CD4-positive, alpha-beta memory T cell (primary cell): ENCODE data around the gene PCDH11X. TPM values are rescaled to one million over a fixed set of nuclear protein-coding genes. Genes with fewer than 3 reads are reported as not detected.
"Not testable (repeated sequence)": the region's sequence is repeated elsewhere in the genome, so short reads cannot be mapped to it uniquely, and the experiment has no call there.

Experiments used
- CTCF ChIA-PET: fragments of 350-600 bp; sonication (Branson Sonifier 250); formaldehyde crosslinking; loops from one replicate; lab custom pipeline; 2021; ENCODE audit warnings: inconsistent platforms; ENCODE audit not compliant: partially characterized antibody; lab: Charles Lee
- POLR2A ChIA-PET: fragments of 350-600 bp; sonication (Branson Sonifier 250); formaldehyde crosslinking; loops from one replicate; lab custom pipeline; 2021; ENCODE audit not compliant: partially characterized antibody; lab: Charles Lee
- DNase-seq, 5 donors: peaks; one replicate each; pipeline versions ENCODE4 v3.0.0 to v3.0.0-alpha.2; 2020 to 2022; ENCODE audit warnings: mixed read lengths in 1 of 5
- H3K27ac ChIP-seq: one replicate; pipeline ENCODE4 v1.7.0; 2013; ENCODE audit warnings: low read depth, low read length
- H3K27me3 ChIP-seq: 2 replicates; pipeline ENCODE4 v1.7.0; 2013; ENCODE audit warnings: mild to moderate bottlenecking, low read length, moderate library complexity; ENCODE audit not compliant: insufficient read depth
- H3K36me3 ChIP-seq: 2 replicates; pipeline ENCODE4 v1.7.0; 2013; ENCODE audit warnings: mild to moderate bottlenecking, low read length, moderate library complexity; ENCODE audit not compliant: insufficient read depth
- H3K4me1 ChIP-seq: 2 replicates; pipeline ENCODE4 v1.7.0; 2013; ENCODE audit warnings: mild to moderate bottlenecking, low read length, moderate library complexity; ENCODE audit not compliant: insufficient read depth
- H3K4me3 ChIP-seq, 2 donors: one replicate each; pipeline ENCODE4 v1.7.0; 2013; ENCODE audit warnings: low read length in 2 of 2, mild to moderate bottlenecking in 1 of 2
- H3K9me3 ChIP-seq, 2 donors: one replicate each; pipeline ENCODE4 v1.7.0; 2013; ENCODE audit warnings: low read length in 2 of 2, control low read depth in 1 of 2; ENCODE audit not compliant: control insufficient read depth in 1 of 2
- H3K27ac Mint-ChIP-seq, 7 donors: one replicate each; pipeline ENCODE4 v1.8.0; 2020 to 2021; ENCODE audit warnings: mixed read lengths in 7 of 7, mild to moderate bottlenecking in 6 of 7, inconsistent platforms in 3 of 7, moderate library complexity in 3 of 7
- H3K27me3 Mint-ChIP-seq, 2 donors: one replicate each; pipeline ENCODE4 v1.8.0; 2020 to 2021; ENCODE audit warnings: mixed read lengths in 2 of 2
- H3K36me3 Mint-ChIP-seq, 2 donors: one replicate each; pipeline ENCODE4 v1.8.0; 2020 to 2021; ENCODE audit warnings: mixed read lengths in 2 of 2, inconsistent platforms in 1 of 2, mild to moderate bottlenecking in 1 of 2
- H3K4me1 Mint-ChIP-seq, 4 donors: one replicate each; pipeline ENCODE4 v1.8.0; 2020 to 2021; ENCODE audit warnings: mixed read lengths in 4 of 4, mild to moderate bottlenecking in 1 of 4
- H3K4me3 Mint-ChIP-seq, 8 donors: one replicate each; pipeline ENCODE4 v1.8.0; 2020 to 2021; ENCODE audit warnings: mixed read lengths in 8 of 8, mild to moderate bottlenecking in 7 of 8, moderate library complexity in 6 of 8, inconsistent platforms in 3 of 8
- H3K9me3 Mint-ChIP-seq, 8 donors: one replicate each; pipeline ENCODE4 v1.8.0; 2020 to 2021; ENCODE audit warnings: mixed read lengths in 8 of 8, mild to moderate bottlenecking in 5 of 8, inconsistent platforms in 3 of 8, moderate library complexity in 1 of 8
- intact Hi-C: fragments of 100-400 bp; cut with micrococcal nuclease; formaldehyde crosslinking; loops from one replicate; pipeline ENCODE4 v1.15.1; 2023
- polyA plus RNA-seq, 2 donors: library from polyadenylated mRNA; unstranded; fragments of 300-500 nt; fragmentation: Illumina TruSeq; gene quantifications; one replicate each; pipeline ENCODE4 v1.2.3, GENCODE V29; 2021
- total RNA-seq, 2 experiments: library from RNA; stranded (reverse); gene quantifications; one replicate each; pipeline ENCODE4 v1.2.3, GENCODE V29; 2021

The PCDH11X gene, protein sequence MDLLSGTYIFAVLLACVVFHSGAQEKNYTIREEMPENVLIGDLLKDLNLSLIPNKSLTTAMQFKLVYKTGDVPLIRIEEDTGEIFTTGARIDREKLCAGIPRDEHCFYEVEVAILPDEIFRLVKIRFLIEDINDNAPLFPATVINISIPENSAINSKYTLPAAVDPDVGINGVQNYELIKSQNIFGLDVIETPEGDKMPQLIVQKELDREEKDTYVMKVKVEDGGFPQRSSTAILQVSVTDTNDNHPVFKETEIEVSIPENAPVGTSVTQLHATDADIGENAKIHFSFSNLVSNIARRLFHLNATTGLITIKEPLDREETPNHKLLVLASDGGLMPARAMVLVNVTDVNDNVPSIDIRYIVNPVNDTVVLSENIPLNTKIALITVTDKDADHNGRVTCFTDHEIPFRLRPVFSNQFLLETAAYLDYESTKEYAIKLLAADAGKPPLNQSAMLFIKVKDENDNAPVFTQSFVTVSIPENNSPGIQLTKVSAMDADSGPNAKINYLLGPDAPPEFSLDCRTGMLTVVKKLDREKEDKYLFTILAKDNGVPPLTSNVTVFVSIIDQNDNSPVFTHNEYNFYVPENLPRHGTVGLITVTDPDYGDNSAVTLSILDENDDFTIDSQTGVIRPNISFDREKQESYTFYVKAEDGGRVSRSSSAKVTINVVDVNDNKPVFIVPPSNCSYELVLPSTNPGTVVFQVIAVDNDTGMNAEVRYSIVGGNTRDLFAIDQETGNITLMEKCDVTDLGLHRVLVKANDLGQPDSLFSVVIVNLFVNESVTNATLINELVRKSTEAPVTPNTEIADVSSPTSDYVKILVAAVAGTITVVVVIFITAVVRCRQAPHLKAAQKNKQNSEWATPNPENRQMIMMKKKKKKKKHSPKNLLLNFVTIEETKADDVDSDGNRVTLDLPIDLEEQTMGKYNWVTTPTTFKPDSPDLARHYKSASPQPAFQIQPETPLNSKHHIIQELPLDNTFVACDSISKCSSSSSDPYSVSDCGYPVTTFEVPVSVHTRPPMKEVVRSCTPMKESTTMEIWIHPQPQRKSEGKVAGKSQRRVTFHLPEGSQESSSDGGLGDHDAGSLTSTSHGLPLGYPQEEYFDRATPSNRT (N-terminal part only)
- not detected for total RNA-seq
- not detected for polyA plus RNA-seq

DNA sequence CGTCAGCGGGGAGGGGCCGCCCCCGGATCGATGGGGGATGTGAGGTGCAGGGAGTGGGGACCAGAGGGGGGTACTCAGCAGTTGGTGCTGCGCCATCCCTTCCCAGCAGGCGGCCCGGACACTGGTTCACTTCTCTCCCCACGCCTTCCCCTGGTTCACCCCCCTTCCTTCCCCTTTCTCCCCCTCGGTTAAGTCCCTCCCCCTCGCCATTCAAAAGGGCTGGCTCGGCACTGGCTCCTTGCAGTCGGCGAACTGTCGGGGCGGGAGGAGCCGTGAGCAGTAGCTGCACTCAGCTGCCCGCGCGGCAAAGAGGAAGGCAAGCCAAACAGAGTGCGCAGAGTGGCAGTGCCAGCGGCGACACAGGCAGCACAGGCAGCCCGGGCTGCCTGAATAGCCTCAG, at the start of gene PCDH11X:
Gene PCDH11X, plus strand, starts transcription at position 241 of the 400 bp plus-strand sequence. CDS start 56,130 bp downstream, outside the sequence.
- H3K27ac Mint-ChIP-seq, H3K27ac ChIP-seq, H3K36me3 ChIP-seq, CTCF ChIA-PET, H3K27me3 Mint-ChIP-seq, H3K27me3 ChIP-seq, H3K9me3 Mint-ChIP-seq, H3K9me3 ChIP-seq, H3K4me1 ChIP-seq, H3K36me3 Mint-ChIP-seq, POLR2A ChIA-PET, H3K4me1 Mint-ChIP-seq, H3K4me3 ChIP-seq, intact Hi-C loops: not testable (repeated sequence)
- H3K4me3 Mint-ChIP-seq: peak within 1 kb of the TSS in 2 of 8 donors; percentile 44 to 53
- peak in 1 of 5 donors; percentile 17 for DNase-seq

DNA sequence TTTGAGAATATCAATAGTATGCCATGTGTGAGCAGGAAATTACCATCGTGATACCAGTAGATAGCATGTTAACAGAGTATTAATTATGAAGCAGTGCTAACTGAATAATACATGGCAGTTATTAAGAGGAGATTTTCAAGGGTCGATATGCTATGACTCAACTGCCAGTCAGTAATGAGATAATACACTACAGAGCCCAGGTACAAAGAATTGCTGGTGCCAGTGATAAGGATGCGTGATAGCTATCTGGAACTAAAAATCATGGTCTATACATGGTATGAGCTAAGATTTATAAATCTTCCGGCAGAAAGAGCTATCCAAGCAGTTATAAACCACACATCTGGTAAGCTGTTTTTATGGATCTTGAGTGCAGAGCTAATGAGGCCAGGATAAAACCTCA, 31.7 kb upstream of the PCDH11X start:
- H3K36me3 Mint-ChIP-seq, H3K4me3 Mint-ChIP-seq, CTCF ChIA-PET, POLR2A ChIA-PET, H3K9me3 Mint-ChIP-seq, H3K4me3 ChIP-seq, DNase-seq, H3K27me3 Mint-ChIP-seq, H3K4me1 Mint-ChIP-seq, H3K36me3 ChIP-seq, H3K27ac ChIP-seq, H3K9me3 ChIP-seq, H3K27me3 ChIP-seq, H3K4me1 ChIP-seq, intact Hi-C loops, H3K27ac Mint-ChIP-seq: not testable (repeated sequence)

DNA sequence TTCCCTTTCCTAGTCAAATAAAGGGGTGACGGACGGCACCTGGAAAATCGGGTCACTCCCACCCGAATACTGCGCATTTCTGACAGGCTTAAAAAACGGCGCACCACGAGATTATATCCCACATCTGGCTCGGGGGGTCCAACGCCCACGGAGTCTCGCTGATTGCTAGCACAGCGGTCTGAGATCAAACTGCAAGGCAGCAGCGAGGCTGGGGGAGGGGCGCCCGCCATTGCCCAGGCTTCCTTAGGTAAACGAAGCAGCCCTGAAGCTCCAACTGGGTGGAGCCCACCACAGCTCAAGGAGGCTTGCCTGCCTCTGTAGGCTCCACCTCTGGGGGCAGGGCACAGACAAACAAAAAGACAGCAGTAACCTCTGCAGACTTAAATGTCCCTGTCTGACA, 26.2 kb upstream of the PCDH11X start:
- H3K4me3 Mint-ChIP-seq, POLR2A ChIA-PET, H3K27ac ChIP-seq, H3K36me3 ChIP-seq, H3K4me1 Mint-ChIP-seq, H3K36me3 Mint-ChIP-seq, H3K9me3 Mint-ChIP-seq, DNase-seq, H3K27ac Mint-ChIP-seq, H3K4me3 ChIP-seq, intact Hi-C loops, H3K4me1 ChIP-seq, H3K9me3 ChIP-seq, H3K27me3 Mint-ChIP-seq, H3K27me3 ChIP-seq, CTCF ChIA-PET: not testable (repeated sequence)

DNA sequence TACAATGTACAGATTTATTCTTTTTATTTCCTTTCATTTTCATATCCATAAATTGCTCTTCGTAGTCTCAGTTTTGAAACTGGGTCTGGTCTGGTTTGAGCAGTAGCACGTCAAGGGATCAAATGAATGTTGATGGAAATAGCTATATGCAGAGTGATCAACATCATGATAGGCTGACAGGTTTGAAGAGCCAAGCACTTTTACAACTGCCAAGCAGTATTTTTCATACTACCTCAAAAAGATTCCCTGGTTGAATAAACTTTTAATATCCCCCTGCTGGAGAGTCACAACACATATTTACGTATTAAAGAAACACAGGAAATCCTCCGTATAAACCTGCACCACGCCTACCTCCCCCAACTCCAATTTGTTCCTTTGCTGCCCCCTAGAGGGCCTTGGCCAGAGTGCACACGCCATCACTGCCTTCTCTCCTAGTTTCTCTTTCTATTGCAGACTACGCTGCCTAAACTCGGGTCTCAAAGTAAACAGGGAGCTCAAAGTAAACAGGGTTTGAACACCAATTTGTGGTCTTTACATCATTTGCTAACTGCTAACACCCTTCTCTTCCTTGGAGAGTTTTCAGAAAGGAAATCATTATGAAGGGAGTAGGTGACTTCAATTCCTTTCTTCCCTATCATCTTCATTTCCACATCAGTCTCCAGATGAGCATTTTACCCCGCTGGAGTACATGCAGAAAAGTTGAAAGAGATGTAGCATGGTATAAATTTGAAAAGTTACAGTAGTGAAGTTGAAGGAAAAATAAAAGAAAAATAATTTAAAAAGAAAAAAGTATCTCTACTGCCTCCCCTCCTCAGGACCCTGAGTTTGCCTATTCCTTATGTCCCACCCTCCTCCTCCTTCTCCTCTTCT, 8.3 kb upstream of the PCDH11X start:
- H3K9me3 Mint-ChIP-seq, H3K27me3 ChIP-seq, H3K27ac Mint-ChIP-seq, POLR2A ChIA-PET, H3K27ac ChIP-seq, H3K9me3 ChIP-seq, H3K4me1 Mint-ChIP-seq, H3K4me3 ChIP-seq, H3K36me3 Mint-ChIP-seq, H3K4me1 ChIP-seq, H3K36me3 ChIP-seq, H3K27me3 Mint-ChIP-seq, CTCF ChIA-PET, intact Hi-C loops: not testable (repeated sequence)
- DNase-seq: peak in 4 of 5 donors; percentile 16 to 20 (median 18)
- H3K4me3 Mint-ChIP-seq: peak overlapping the region in 7 of 8 donors; percentile 39 to 68 (median 66)

DNA sequence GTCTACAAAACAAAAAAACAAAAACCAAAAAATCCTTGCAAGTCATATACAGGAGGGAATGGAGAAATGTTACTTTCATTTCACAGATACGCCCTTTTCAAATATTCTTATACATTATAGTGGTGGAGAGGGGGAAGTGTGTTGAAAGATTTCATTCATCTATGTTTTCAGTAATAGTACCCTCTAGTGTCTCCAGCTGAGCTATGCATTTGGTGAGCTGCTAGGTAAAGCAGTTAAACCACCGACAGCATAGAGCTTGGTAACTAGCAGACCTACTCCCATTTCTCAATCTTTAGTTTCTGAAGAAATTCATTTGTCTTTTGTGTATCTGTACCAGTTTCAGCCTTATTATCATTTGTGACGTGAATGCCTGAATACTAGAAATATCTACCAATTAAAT, 5.2 kb upstream of the PCDH11X start:
- H3K4me3 ChIP-seq, CTCF ChIA-PET, H3K4me1 ChIP-seq, H3K27ac ChIP-seq, H3K27me3 Mint-ChIP-seq, H3K36me3 Mint-ChIP-seq, DNase-seq, H3K36me3 ChIP-seq, H3K9me3 ChIP-seq, H3K9me3 Mint-ChIP-seq, POLR2A ChIA-PET, H3K27ac Mint-ChIP-seq, intact Hi-C loops, H3K27me3 ChIP-seq, H3K4me1 Mint-ChIP-seq: not testable (repeated sequence)
- H3K4me3 Mint-ChIP-seq: peak overlapping the region in 1 of 8 donors; percentile 23

DNA sequence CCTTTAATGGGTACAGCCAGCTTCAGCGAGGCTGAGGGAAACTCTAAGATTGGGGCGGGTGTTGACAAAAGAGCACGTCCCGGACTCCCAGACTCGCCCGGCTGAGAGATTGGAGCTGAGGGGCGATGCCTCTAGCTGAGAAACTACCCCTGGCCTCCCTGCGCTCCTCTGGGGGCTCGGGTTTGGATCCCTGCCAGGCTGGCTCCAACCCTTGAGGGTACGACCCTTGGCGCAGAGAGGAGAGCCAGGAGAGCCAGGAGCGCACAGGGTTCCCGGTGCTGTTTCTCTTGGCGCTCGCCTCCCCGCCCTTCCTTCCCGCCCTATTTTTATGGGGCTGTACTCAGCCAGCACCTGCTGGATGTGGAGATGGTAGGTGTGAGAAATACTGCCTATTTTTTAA, 833 bp downstream of the PCDH11X start:
- H3K27me3 Mint-ChIP-seq, H3K9me3 Mint-ChIP-seq: not testable (repeated sequence)

More for the DNA sequence above, 833 bp downstream of the PCDH11X start:
- H3K4me3 ChIP-seq, DNase-seq, H3K27ac Mint-ChIP-seq, H3K27ac ChIP-seq, H3K36me3 ChIP-seq, H3K9me3 ChIP-seq, CTCF ChIA-PET, H3K4me1 ChIP-seq, intact Hi-C loops, H3K36me3 Mint-ChIP-seq, H3K27me3 ChIP-seq, H3K4me1 Mint-ChIP-seq, POLR2A ChIA-PET: not testable (repeated sequence)
- peak overlapping the region in 1 of 8 donors; percentile 53 for H3K4me3 Mint-ChIP-seq
